Measurements from ENCODE around the gene GALNT13.

The GALNT13 gene

DNA sequence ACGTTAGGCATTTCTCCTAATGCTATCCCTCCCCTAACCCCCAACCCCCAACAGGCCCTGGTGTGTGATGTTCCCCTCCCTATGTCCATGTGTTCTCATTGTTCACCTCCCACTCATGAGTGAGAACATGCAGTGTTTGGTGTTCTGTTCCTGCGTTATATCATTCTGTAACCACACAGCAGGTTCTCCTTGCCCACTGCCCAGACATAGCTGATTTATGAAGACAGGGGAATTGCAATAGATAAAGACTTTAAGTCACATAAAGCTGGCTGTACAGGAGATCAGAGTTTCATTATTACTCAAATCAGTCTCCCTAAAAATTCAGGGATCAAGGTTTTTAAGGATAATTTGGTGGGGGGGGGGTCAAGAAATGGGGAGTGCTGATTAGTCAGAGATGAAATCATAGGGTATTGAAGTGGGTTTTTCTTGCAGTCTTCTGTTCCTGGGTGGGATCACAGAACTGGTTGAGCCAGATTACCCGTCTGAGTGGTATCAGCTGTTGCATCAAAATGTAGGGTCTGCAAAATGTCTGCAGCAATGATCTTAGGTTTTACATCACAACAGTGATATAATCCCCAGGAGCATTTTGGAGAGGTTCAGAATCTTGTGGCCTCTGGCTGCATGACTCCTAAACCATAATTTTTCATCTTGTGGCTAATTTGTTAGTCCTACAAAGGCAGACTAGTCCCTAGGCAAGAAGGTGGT is 434.7 kb downstream of the GALNT13 start:
- DNase-seq (ENCODE audit: low read depth in 2 of 2): no peak

DNA sequence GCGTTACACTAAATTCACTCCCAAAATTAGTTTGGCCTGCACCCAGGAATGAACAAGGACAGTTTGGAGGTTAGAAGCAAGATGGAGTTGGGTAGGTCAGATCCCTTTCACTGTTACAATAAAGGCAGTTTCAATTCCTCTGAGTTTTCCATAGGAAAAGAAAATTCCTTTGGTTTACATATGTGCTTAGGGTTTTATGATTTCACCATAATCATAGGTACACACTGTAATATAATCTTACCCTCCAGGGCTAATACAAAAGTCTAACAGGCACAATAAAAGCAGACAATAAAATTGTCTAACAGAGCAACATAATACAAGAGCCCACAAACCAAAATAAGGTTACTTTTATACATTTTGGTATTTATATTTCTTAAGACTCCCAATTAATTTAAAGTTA is 435.3 kb downstream of the GALNT13 start:
- DNase-seq (ENCODE audit: low read depth in 2 of 2): no peak

DNA sequence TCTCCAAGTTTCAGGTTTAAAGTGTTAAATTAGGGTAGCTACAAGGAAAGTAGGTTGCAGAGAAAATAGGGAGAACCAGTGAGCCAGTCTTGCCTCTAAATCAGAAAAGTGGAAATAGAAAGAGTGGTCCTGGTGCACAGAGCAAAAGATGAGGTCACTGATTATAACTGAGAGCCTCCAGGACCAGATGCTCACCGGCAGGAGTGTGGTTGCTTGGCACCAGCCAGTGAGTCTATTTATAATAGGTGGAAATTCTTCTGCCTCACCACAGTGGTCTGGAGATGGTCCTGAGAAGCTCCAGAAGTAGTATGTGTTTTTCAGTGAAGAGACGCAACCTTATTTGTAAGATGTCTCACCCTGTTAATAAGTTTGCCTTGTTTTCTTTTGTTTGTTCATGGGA is 452.9 kb downstream of the GALNT13 start:
- DNase-seq (ENCODE audit: low read depth in 2 of 2): no peak

DNA sequence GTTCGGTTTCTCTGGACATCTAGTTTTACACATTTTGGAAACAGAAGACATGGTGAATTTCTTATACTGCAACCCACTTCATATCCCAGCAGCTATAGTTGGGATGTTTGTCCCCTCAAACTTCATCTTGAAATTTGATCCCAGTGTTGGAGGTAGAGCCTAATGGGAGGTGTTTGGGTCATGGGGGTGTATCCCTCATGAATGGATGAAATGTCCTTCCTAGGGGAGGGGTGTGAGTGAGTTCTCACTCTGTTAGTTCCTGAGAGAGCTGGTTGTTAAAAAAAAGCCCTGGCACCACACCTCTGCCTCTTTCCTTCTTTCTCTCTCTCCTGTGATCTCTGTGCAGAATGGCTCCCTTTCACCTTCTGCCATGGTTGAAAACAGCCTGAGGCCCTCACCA is 457.8 kb downstream of the GALNT13 start:
- DNase-seq (ENCODE audit: low read depth in 2 of 2): no peak

DNA sequence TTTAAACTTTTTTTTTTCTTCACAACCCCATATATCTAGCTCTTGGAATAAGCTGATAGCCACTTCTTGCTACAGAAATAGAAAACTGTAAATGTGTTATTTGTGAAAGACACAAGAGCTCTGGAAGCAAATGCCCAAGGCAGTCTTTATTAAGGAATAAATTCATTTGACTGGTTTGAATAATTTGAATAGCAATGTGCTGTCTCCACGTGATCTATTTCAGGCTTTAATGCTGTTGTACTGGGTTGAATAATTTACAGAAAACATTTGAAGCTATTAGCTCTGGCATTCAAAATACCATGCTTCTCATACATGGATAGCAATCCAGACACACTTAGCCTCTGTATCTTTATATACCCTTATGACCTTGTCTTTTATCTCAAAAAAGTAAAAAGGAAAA is 460.1 kb downstream of the GALNT13 start:
- DNase-seq (ENCODE audit: low read depth in 2 of 2): no peak

DNA sequence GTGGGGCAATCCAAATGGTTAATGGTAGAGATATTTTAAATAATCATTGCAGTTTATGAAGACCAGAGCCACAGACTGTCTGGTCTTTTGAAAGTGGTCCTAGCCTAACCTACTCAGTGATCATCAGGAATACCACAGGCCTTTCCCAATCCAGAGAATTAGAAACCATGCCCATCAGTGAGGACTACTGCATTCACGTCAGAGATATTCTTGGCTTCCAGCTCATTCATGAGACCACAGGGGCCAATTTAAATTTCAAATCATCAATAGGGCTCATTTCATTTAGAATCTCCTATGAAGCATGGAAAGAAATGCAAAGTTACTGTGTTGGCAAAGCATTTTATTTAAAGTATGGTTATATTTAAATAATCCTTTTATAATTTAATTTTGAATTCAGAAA is 464.5 kb downstream of the GALNT13 start:
- no peak for DNase-seq (ENCODE audit: low read depth in 2 of 2)

DNA sequence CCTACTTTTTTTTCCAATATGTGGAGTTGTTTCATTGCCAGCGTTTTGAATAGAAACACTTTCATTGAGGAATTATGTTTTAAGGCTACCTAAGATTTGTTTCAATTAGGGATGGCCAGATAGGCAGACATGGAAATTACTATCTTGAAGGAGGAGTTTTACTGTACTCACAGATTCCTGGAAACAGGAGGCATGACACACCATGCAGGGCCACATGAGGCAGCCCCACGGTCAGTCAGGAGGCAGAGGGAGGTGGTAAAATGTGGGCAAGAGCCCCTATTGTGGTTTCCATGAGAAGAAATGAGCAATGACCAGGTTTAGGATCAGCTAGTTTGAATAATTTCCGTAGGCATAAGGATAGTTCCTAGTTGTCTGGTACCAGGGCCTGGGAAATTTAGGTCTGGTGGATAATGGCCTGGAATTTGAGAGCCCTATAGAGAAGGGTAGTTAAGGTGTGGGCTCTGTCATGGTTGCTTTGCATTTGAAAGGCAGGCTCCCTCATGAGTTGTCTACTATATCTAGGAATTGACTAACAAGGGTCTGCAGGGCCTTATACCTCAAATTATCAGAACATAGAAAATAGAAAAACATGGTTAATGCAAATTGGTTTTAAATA is 466.7 kb downstream of the GALNT13 start:
- no peak for DNase-seq (ENCODE audit: low read depth in 2 of 2)

DNA sequence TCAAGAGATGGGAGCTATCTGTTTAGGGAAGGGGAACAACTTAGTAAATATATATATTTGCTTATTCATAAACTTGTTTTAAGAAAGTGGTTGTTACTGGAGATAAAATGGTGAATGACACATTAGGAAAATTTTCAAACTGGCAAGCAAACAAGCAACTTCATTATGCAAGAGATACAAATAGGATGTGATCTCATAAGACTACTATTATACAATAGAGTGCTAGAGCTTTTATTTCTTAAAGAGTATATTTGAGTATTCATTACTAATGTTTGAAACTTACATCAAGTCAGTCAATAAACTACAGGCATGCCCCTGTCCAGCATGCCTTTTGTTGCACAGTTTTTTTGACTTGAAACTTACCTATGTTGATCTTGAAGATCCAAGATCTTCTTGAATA is 471.6 kb downstream of the GALNT13 start:
- no peak for DNase-seq (ENCODE audit: low read depth in 2 of 2)

DNA sequence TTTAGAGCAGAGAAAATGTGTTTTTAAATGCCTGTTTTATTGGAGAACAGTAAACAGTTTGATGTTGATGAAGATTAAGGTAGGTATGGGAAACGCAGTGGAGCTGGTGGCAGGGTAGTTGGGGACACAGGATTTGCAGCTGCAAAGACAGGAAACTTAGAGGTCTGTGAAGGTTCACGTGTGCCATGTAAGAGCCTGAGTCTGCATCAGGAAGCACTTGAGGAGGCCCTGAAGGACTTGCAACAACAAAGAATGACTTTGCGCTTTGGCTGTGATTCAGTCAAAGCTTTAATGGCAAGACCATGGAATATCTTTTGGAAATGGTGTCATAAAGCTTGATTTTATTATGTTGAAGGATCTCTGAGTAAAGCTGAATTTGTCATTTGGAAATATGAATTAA is 479.2 kb downstream of the GALNT13 start:
- no peak for DNase-seq (ENCODE audit: low read depth in 2 of 2)

DNA sequence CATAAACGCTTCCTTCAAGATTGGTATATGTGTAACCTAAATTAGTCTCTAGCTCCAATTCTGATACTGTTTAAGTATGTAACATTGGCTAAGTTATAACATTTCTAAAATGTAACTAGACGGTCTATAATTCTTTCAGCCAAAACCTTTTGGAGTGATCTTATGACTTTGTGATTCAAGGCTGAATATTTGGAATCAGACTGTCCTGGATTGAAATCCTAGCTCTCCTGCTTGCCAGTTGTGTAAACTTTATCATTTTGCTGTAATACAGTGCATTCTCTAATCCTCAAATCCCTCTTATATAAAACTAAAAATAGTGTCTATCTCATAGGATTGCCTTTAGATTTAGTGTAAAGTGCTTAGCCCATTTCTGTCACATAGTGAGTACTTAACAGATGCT is 489.6 kb downstream of the GALNT13 start:
- no peak for DNase-seq (ENCODE audit: low read depth in 2 of 2)

DNA sequence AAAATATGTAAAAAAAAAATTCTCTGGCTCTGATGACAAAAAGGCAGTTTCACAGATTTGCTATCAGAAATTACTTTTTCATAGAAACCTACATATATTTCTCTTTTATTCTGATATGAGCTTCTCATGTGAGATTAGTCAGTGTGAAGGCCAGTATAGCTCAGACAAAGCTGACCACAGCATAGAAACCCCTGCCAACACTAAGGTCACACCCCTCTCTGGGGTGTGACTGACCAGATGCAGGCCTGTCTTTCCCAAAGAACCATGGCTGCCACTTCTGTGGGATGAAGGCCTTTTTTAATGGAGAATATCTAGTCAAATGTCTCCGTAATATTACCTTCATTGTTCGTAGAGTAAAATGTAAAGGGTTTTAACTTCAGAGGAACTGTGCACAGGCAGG is 496.4 kb downstream of the GALNT13 start:
- no peak for DNase-seq (ENCODE audit: low read depth in 2 of 2)

DNA sequence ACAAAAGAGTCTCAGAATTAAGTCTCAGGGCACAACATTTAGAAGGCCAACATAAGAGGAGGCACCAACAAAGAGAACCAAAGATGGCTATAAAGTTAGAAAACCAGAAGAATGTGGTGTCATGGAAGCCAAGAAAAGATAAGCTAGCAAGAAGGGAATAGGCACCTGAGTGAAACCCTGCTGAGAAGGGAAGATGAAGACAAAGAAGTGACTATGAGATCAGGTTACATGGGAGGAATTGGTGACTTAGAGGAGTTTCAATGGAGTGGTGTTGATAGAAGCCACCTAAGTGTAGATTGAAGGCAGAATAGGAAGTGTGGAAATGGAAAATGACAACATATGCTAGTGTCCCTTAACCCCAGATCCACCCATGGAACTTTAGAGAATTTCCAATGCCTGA is 499.2 kb downstream of the GALNT13 start:
- no peak for DNase-seq (ENCODE audit: low read depth in 2 of 2)

DNA sequence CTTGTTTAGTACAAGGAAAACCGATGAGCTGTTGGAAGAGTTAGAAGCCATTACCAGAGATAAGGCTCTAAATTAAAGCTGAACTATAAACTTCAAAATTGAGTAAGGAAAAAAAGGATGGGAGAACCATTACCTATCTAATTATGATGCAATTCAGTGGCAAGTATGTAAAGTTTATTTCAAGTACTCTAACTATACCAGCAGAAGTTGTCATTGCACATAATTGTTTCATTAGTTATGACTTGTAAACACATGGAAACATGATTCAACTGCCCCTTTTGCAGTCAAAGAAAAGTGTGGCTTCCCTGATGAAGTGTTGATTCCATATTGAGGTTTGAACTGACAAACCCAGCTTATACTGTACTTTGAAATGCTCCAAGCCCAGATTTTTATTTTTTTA is 502.7 kb downstream of the GALNT13 start:
- no peak for DNase-seq (ENCODE audit: low read depth in 2 of 2)

DNA sequence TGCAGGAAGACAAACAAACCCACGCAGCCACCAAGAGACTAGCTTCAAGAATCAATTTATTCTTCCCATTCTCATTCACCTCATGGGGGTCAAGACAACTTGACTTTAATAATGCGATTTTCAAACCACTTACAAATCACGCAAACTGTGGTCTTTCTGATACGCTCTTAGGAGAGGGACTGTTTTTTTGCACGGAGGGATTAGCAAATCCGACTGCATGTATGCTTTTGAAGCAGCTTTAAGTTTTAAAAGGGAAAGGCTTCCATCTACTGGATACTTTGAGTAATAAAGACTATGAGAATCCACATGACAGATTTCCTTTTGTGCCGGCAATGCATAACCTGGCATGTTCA is 503.8 kb downstream of the GALNT13 start:
- DNase-seq (ENCODE audit: low read depth in 2 of 2): no peak

DNA sequence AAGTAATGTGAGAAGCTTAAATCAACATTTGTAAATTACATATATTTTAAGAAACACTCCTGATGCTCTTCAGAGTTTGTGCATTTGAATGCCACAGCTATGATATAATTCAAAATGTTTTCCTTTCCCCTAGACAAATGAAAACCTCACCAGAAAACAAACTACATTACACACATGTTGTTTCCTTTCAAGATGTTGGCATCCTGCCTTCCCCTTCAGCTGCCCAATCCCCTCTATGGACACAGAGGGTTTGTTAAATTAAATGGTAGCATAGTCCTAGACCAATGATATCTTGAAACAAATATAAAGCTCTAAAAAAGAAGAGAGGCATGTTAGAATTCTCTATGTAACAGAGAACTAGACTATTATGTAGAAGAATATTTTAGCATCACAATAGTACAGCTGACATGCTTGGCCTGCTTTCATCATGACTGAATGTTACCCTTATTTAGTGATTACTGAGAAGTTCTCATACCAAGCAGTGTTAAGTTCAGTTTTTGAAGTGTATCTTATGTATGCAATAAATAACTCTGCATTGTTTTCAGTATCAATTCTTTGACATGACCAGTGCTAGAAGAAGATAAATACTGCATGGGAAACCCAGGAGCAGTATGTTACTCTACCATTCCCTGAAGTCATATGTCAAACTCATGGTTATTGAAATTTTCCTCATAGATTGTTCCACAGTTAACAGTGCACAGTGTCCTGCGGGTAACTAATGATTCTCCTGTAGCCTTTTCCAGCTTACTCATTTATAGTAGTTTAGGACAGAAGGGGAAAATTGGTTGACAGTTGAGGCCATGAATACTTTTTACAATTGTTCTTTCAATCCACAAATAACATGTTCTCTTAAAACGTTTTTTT is 510.4 kb downstream of the GALNT13 start:
- DNase-seq (ENCODE audit: low read depth in 2 of 2): no peak

DNA sequence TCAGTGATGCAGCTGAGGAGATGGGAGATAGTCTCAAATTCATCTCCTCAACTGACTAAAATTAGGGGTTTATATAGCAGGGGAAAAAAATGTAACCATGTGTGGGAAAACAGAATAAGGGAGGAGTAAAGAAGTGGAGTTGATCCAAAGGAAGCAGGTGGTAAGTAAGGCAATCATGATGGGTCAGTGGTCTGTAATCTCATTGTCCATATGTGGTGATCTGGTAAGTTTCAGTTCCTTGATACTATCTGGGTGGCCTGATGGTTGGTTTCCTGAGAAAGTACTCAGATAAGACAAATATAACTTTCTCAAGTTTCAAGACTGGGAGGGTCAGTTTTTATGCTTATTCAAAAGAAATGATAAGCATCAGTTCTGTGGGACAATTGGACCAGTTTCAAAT is 514.5 kb downstream of the GALNT13 start:
- DNase-seq (ENCODE audit: low read depth in 2 of 2): no peak

DNA sequence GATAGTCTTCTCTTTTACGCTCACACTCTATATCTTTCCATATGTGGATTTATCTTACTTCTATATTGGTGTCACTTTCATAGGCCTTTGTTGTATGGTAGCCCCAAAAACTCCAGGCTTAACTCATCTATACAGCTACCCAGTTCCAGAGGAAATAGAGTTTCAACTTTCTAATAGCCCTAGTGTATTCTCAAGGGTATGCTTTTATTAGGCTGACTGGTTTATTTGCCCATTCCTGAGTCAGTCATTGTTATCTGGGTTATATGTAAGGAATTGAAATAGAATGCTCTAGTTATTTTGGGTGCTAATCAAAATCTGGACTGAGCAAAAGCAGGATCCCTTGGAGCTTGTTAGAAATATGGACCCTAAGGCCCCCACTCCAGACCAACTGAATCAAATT is 519.3 kb downstream of the GALNT13 start:
- DNase-seq (ENCODE audit: low read depth in 2 of 2): no peak

DNA sequence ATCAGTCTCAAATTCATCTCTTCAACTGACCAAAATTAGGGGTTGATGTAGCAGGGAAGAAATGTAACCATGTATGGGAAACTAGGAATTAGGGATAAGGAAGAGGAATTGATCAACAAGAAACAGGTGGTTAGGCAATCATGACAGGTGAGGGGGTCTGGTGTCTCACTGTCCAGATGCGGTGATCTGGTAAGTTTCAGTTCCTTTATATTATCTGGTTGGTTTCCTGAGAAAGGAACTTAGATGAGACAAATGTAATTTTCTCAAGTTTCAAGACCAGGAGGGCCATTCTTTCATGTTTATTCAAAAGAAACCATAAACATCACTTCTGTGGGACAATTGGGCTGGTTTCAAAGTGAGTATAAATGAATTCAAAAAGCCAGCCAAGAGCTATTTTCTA is 520.5 kb downstream of the GALNT13 start:
- DNase-seq (ENCODE audit: low read depth in 2 of 2): no peak

DNA sequence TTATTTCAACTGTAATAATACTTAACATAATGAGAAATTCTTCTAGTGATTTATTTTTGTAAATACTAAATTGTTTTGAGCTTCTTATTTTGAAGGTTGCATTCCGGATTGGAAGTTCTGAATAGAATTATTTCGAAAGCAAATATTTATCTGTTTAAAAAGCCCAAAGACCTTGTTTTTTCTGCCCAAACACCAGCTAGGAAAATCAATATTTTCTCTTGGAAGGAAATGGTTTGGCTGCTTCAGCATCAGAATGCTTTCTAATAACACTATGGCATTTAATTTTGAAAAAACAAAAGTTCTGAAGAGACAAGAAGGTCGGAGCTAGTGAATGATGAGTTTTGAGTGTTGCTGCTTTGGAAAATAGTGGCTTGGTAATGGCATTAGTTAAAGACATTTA is 522.9 kb downstream of the GALNT13 start:
- no peak for DNase-seq (ENCODE audit: low read depth in 2 of 2)

DNA sequence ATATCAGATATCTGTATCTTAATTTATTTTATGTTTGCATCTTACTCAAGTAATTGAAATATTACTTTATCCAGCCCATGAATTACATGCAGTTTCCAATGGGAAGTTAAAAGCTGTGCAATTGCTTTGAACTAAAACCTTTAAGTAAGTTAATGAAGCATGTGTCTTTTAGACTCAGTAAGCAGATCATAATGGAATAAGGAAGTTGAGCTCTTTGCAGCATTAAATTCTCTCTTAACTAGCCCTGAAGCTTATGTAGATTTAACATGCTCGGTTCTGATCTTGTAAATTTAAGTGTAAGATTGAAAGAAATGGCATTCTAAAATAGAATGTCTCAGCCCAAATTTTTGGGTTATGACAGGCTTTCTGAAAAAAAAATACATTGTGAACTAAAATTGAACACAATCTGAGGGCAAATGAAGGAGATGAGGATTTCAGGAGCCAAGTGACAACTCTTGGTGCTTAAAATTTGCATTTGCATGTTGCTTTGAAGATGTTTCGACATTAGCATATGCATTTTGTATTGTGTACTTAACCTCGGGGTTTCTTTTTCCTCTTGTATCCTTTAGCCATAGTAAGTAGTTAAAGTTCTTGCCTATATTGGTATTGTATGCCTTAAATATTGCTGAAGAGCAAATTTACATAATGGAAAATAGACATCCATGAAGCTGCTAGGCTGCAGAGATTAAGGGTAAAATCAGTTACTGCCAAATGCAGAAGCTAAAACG is 529.0 kb downstream of the GALNT13 start:
- no peak for DNase-seq (ENCODE audit: low read depth in 2 of 2)

DNA sequence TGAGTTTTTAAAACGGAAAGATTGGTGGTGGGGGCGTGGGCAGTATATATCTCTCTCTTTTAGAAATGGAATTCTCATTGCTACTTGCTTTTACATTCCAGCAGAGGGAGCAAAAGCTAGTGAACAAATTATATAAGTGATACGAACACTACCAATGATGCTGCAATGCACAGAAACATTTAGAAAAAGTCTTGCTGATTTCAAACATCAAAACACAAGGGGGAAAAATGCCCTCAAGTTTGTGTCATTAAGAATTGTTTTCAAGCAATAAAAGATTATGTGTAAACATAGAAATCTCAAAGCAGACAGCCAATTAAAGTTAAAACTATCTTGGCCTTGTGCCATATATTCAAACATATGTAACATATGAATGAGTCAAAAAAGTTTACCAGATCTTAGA is 530.5 kb downstream of the GALNT13 start:
- no peak for DNase-seq (ENCODE audit: low read depth in 2 of 2)

DNA sequence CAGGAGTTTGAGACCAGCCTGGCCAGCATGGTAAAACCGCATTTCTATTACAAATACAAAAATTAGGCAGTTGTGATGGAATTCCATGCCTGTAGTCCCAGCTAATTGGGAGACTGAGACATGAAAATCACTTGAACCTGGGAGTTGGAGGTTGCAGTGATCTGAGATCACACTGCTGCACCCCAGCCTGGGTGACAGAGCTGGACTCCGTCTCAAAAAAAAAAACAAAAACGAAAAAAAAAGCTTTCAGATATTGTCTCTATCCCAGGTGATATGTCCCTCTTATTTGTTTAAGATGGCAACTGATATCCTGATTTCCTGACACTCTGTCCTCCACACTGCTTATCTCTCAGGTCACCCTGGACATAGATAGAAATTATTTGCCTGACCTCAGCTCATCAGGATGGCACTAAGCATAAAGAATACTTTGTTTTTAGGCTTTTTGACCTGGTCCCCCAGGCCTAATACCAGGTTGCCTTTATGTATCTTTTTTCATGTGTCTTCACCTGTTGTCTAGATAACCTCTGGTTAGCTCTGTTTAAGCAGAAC is 531.6 kb downstream of the GALNT13 start:
- no peak for DNase-seq (ENCODE audit: low read depth in 2 of 2)
